Brain microvascular endothelial cell (primary cell): Measurements from ENCODE around the gene SPRING1.

Experiments
- DNase-seq: peaks from one replicate; pipeline ENCODE4 v3.0.0-alpha.2; 2020
- H3K27ac ChIP-seq: fragments of 250-450 bp; sonication (Bioruptor Pico); 2 replicates; pipeline ENCODE4 v1.5.1; 2020; ENCODE audit warnings: mild to moderate bottlenecking, moderate library complexity
- H3K27me3 ChIP-seq: fragments of 250-450 bp; sonication (Bioruptor Pico); replicated peaks from 2 replicates; pipeline ENCODE4 v1.5.1; 2020; ENCODE audit warnings: mild to moderate bottlenecking
- H3K36me3 ChIP-seq: fragments of 250-450 bp; sonication (Bioruptor Pico); replicated peaks from 2 replicates; pipeline ENCODE4 v1.5.1; 2020; ENCODE audit warnings: mild to moderate bottlenecking
- H3K4me3 ChIP-seq: 2 replicates; pipeline ENCODE4 v1.5.1; 2011; ENCODE audit warnings: low read depth, mild to moderate bottlenecking, control low read depth, low read length, moderate library complexity
- in situ Hi-C: cut with HindIII; loops from 2 replicates; pipeline ENCODE4 v1.10.0; 2017; ENCODE audit warnings: low sequenced_read_pairs, low pct_ligation_motif_present
- TF ChIP-seq, protein P1 (sequence below): IDR thresholded peaks from 2 replicates; pipeline ENCODE4 v1.5.1; 2011; ENCODE audit warnings: low read depth, mild to moderate bottlenecking, moderate library complexity, low read length, control low read depth, inconsistent platforms; ENCODE audit errors: missing control alignments

SPRING1 gene

DNA sequence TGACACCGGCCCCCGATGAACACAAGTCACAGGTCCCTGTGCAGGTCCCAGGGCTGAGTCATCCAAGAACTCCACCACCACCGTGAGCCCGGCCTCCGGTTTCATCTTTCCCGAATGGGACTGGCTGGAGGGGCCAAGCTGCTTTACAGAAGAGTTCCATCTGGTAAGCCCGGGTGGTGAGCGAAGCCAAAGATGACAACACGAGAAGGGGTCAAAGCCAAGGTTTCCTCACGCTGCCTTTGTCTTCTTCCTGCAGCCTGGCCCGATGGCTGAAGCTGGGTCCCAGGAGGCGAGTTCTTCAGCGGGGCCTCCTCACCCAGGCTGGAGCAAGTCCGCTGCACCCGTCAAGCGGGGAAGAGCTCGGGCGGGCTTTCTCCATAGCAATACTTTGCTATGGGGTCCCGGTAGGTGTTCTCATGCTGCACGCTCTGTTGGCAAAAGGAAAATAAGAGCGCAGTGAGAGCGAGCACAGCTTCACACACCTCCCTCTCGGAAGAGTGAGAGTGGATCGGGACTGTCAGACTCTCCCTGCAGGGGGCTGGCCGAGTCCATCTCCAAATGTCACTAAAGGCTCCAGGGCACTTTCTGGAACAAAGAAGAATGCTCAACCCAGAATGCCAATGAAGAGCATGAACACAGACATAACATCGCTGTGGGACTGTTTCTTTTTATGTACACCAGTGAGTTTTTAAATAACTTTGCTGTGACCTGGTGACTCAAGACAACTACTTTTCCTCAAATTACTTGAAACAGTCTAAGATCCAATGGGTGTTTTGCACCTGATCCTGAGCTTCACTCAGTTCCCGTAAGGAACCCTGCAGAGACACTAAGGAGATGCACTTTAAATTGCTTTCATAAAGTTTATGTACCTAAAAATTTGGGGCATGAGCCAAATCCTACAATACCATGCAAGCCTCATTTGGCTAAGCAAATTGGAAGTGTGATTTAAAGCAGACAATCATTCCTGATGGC lies 20.1 kb downstream of the SPRING1 start:
- in situ Hi-C loops: no loop called here

DNA sequence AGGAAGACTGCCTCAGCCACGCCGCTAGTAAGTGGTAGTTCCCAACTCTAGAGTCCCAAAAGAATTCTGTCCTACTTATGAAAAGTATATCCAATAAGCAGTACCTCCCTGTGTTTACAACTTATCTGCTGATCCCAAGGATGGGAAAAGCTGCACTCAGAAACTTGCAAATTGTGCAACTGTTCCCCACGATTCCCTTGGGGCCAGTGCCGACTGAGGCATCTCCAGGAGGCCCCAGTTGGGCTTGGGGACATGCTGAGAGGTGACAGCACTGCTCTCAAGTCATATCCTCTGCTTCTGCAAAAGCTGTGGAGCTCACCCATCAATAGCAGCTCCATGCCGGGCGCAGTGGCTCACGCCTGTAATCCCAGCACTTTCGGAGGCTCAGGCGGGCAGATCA lies 23.7 kb downstream of the SPRING1 start:
- H3K27me3 ChIP-seq: no peaks in the 10 kb centered on the region
- H3K36me3 ChIP-seq: peaks cover 3% of the 10 kb centered on the region
- TF ChIP-seq, protein P1, sequence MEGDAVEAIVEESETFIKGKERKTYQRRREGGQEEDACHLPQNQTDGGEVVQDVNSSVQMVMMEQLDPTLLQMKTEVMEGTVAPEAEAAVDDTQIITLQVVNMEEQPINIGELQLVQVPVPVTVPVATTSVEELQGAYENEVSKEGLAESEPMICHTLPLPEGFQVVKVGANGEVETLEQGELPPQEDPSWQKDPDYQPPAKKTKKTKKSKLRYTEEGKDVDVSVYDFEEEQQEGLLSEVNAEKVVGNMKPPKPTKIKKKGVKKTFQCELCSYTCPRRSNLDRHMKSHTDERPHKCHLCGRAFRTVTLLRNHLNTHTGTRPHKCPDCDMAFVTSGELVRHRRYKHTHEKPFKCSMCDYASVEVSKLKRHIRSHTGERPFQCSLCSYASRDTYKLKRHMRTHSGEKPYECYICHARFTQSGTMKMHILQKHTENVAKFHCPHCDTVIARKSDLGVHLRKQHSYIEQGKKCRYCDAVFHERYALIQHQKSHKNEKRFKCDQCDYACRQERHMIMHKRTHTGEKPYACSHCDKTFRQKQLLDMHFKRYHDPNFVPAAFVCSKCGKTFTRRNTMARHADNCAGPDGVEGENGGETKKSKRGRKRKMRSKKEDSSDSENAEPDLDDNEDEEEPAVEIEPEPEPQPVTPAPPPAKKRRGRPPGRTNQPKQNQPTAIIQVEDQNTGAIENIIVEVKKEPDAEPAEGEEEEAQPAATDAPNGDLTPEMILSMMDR: no peak
- no peak overlapping the region for H3K4me3 ChIP-seq
- DNase-seq: no peak
- H3K27ac ChIP-seq: no peak overlapping the region
- in situ Hi-C loops: no loop called here

More for the DNA sequence above, 20.1 kb downstream of the SPRING1 start:
- H3K36me3 ChIP-seq: peaks cover 8% of the 10 kb centered on the region
- H3K27me3 ChIP-seq: no peaks in the 10 kb centered on the region
- H3K4me3 ChIP-seq: no peak overlapping the region
- no peak overlapping the region for H3K27ac ChIP-seq
- peak; percentile 55 for DNase-seq
- TF ChIP-seq, protein P1: no peak

DNA sequence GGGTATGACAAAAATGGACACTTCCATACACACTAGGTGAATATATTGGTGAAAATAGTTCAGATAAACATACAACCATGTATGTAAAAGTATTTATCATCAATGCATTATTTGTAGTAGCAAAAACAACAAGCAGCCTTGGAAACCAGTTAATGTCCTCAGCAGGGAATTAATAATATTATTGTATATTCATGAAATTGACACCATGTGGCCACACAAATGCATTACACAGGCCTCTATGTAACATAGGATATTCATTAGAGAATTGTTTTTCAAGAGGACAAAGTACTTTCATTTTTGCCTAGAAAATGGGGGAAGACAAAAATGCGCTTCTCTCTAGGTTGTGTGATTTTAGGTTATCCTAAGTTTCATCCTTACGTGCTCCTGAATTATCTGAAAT lies 24.3 kb downstream of the SPRING1 start:
- H3K27ac ChIP-seq: no peak overlapping the region
- in situ Hi-C loops: no loop called here
- TF ChIP-seq, protein P1: no peak
- peaks cover 2% of the 10 kb centered on the region for H3K27me3 ChIP-seq
- peaks cover 3% of the 10 kb centered on the region for H3K36me3 ChIP-seq
- DNase-seq: no peak
- no peak overlapping the region for H3K4me3 ChIP-seq

DNA sequence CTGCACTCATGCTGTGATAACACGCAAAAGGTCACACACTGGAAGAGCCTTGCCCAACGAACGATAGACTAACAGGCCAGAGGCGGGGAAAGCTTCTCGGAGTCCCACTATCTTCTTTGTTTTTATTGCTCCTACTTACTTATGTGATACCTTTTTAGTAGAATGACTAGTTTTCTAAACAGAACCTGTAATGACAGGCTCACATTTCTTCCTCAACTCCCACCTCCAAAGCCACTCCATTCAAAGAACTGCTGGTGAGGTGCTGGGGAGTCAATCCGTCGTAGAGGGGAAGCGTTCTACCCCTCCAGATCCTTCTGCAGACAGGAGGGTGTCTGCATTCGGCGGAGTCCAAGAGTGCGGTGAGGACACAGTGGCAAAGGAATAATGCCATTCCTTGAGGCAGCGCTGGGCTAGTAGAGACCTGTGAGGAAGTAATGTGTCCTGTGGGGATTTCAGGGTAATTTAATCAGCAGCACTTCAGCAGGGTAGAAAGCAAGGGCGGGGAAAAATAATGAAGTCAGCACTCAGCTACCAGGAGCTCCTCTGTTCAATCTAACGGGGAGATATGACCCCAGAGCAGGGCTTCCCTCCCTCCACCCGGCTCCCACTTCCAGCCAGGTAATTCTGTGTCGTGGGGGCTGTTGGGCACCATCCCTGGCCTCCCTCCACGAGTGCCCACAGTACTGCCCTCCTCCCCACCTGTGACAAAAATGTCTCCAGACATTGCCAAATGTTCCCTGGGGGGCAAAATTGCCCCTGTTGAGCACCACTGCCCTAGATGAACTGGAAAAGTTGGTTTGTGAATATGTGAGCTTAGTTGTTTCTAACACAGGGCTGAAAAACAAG lies 25.2 kb downstream of the SPRING1 start:
- Histone ChIP-seq H3K27ac (no peak overlapping the region), H3K4me3 (no peak overlapping the region), H3K36me3 (peaks cover 3% of the 10 kb centered on the region), H3K27me3 (peaks cover 3% of the 10 kb centered on the region)
- in situ Hi-C loops: no loop called here
- TF ChIP-seq, protein P1: no peak
- no peak for DNase-seq

DNA sequence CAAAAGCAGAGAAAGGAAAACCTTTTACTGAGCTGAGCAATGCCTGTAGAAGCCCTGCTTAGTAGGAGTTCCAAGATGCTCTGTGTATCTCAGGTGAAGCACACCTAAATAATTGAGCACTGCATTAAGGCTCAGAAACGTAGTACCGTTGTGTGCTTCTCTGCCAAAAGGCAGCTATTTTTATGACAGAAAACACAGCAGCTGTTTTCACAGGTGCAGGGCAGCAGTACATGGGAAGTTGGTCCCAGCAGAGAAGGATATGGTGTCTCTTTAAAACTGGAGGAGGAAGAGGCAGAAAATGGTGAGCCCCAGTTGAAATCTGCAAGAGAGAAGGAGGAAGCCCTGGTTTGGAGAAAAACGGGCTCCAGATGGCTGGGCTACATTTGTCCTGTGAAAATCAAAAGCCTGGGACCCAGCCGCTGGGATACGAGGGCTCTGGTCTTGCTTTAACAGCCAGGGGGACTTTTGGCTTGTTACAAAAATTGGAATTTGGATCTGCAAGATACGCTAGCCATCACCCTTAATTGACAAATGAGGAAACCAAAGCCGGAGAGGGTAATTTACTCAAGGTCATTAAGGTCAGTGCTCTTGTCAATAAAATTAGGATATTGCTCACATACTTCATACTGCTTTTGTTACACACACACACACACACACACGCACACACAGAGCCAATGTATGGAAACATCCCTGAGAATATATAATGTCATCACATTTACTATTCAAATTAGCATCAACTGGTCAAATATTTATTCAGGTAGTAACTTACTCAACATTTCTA lies 27.3 kb downstream of the SPRING1 start:
- no peaks in the 10 kb centered on the region for H3K36me3 ChIP-seq
- no peak overlapping the region for H3K4me3 ChIP-seq
- no peak overlapping the region for H3K27ac ChIP-seq
- H3K27me3 ChIP-seq: peaks cover 3% of the 10 kb centered on the region
- TF ChIP-seq, protein P1: no peak
- DNase-seq: no peak
- in situ Hi-C loops: no loop called here
